ENCODE data around the gene MAN1A2. TPM values are rescaled to one million over a fixed set of nuclear protein-coding genes. Genes with fewer than 3 reads are reported as not detected.

MAN1A2 gene
- total and polyA plus RNA-seq, 9 of the 15 experiments (the other 6 are each of a cell fraction or from before 2014, with no cell fraction given) = 4.2 to 38.4 (median 18.7) TPM

GRCh38 chr1:117339866-117340700 is 27.2 kb upstream of the MAN1A2 start (continued):
- 0 out of 2 replicates have a peak, but pooled peaks have one; percentile 20 for TF ChIP-seq CREB1 (IDR thresholded peaks at IDR 0.05)
- peak; percentile 55; the same call in 1 of the 2 replicates for TF ChIP-seq CREB1 (CRISPR knock-in tag; IDR thresholded peaks at IDR 0.05)
- no peak for TF ChIP-seq ZSCAN29 (IDR thresholded peaks at IDR 0.05)
- no peak for TF ChIP-seq ZNF224 (CRISPR knock-in tag; IDR thresholded peaks at IDR 0.05)
- TF ChIP-seq ASH1L (IDR thresholded peaks at IDR 0.05; ENCODE audit: borderline replicate concordance, low read depth, partially characterized antibody) = peak; percentile 37
- TF ChIP-seq, protein P1, sequence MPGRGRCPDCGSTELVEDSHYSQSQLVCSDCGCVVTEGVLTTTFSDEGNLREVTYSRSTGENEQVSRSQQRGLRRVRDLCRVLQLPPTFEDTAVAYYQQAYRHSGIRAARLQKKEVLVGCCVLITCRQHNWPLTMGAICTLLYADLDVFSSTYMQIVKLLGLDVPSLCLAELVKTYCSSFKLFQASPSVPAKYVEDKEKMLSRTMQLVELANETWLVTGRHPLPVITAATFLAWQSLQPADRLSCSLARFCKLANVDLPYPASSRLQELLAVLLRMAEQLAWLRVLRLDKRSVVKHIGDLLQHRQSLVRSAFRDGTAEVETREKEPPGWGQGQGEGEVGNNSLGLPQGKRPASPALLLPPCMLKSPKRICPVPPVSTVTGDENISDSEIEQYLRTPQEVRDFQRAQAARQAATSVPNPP (IDR thresholded peaks at IDR 0.05; ENCODE audit: borderline replicate concordance, insufficient read depth, insufficient read length) = no peak
- TF ChIP-seq, protein P2, sequence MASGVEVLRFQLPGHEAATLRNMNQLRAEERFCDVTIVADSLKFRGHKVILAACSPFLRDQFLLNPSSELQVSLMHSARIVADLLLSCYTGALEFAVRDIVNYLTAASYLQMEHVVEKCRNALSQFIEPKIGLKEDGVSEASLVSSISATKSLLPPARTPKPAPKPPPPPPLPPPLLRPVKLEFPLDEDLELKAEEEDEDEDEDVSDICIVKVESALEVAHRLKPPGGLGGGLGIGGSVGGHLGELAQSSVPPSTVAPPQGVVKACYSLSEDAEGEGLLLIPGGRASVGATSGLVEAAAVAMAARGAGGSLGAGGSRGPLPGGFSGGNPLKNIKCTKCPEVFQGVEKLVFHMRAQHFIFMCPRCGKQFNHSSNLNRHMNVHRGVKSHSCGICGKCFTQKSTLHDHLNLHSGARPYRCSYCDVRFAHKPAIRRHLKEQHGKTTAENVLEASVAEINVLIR (CRISPR knock-in tag; IDR thresholded peaks at IDR 0.05) = no peak; the same call in 1 of the 2 replicates
- no peak for TF ChIP-seq ZNF140 (CRISPR knock-in tag; IDR thresholded peaks at IDR 0.05)
- TF ChIP-seq, protein P3, sequence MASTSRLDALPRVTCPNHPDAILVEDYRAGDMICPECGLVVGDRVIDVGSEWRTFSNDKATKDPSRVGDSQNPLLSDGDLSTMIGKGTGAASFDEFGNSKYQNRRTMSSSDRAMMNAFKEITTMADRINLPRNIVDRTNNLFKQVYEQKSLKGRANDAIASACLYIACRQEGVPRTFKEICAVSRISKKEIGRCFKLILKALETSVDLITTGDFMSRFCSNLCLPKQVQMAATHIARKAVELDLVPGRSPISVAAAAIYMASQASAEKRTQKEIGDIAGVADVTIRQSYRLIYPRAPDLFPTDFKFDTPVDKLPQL (IDR thresholded peaks at IDR 0.05; ENCODE audit: extremely low read depth, insufficient read length) = no peak
- TF ChIP-seq, protein P4, sequence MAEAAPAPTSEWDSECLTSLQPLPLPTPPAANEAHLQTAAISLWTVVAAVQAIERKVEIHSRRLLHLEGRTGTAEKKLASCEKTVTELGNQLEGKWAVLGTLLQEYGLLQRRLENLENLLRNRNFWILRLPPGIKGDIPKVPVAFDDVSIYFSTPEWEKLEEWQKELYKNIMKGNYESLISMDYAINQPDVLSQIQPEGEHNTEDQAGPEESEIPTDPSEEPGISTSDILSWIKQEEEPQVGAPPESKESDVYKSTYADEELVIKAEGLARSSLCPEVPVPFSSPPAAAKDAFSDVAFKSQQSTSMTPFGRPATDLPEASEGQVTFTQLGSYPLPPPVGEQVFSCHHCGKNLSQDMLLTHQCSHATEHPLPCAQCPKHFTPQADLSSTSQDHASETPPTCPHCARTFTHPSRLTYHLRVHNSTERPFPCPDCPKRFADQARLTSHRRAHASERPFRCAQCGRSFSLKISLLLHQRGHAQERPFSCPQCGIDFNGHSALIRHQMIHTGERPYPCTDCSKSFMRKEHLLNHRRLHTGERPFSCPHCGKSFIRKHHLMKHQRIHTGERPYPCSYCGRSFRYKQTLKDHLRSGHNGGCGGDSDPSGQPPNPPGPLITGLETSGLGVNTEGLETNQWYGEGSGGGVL (CRISPR knock-in tag; IDR thresholded peaks at IDR 0.05) = no peak
- peak; percentile 85; the same call in 1 of the 2 replicates for TF ChIP-seq ZBTB26 (CRISPR knock-in tag; IDR thresholded peaks at IDR 0.05)
- TF ChIP-seq JUNB (CRISPR knock-in tag; conservative IDR thresholded peaks at IDR 0.05) = no peak
- TF ChIP-seq FOXJ2 (tag; IDR thresholded peaks at IDR 0.05) = peak; percentile 88
- no peak for TF ChIP-seq FOS (IDR thresholded peaks at IDR 0.05; ENCODE audit: extremely low read depth, insufficient read length)
- peak; percentile 35 to 47; a peak in 3 of 4 replicates for TF ChIP-seq RAD21 (CRISPR knock-in tag; conservative IDR thresholded peaks at IDR 0.05 in 1 of 2, IDR thresholded peaks at IDR 0.05 in 1 of 2)
- TF ChIP-seq DIDO1 (tag; IDR thresholded peaks at IDR 0.05; ENCODE audit: low read depth) = peak; percentile 77; the same call in 1 of the 2 replicates
- no peak for TF ChIP-seq BRCA1 (IDR thresholded peaks at IDR 0.05)
- TF ChIP-seq BRCA1 (CRISPR knock-in tag; IDR thresholded peaks at IDR 0.05) = no peak
- TF ChIP-seq PTBP1 (IDR thresholded peaks at IDR 0.05; ENCODE audit: low read depth, low read length) = no peak
- TF ChIP-seq POLR2A (conservative IDR thresholded peaks at IDR 0.05) = no peak
- TF ChIP-seq CBX8 (IDR thresholded peaks at IDR 0.05; ENCODE audit: borderline replicate concordance, extremely low read depth, low read depth, low read length, poor library complexity, severe bottlenecking) = no peak
- TF ChIP-seq TBP (optimal IDR thresholded peaks at IDR 0.05; ENCODE audit: low read depth, low read length) = no peak

Data from K562 (cell line).